ENCODE results near the gene HYOU1. TPM values are rescaled to one million over a fixed set of nuclear protein-coding genes. Genes with fewer than 3 reads are reported as not detected.
A peak's percentile ranks its signal among the peaks of the same experiment; 100 is the strongest.

Gene HYOU1
- polyA plus RNA-seq, 1 of the 3 experiments (the other 2 are of a cell fraction), result 90.8 TPM

DNA sequence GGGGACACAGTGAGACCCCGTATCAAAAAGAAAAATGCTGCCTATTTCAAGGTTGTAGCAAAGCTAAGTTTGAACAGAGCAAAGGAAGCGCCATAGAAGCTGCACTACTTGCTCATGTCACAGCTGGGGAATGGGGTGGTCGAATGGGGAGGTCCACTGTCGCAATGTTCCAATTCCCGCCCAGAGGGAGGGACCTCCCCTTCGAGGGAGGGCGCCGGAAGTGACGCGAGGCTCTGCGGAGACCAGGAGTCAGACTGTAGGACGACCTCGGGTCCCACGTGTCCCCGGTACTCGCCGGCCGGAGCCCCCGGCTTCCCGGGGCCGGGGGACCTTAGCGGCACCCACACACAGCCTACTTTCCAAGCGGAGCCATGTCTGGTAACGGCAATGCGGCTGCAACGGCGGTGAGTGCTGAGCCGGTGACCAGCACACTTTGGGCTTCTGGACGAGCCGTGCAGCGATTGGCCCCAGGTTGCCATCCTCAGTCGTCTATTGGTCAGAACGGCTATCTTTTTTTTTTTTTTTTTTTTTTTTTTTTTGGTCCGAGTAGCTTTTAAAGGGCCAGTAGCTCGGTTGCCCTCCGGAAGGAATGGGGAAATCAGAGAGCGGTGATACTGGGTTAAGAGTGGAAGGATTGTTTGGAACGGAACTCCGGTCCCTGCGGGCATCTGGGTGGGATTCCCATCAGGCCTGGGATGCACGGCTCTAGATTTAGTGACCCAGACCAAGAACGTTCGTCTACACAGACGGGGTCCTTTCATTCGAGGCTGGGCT, 27.8 kb upstream of the HYOU1 start, which contains the start of gene HMBS (continued):
- TF ChIP-seq, protein P1, sequence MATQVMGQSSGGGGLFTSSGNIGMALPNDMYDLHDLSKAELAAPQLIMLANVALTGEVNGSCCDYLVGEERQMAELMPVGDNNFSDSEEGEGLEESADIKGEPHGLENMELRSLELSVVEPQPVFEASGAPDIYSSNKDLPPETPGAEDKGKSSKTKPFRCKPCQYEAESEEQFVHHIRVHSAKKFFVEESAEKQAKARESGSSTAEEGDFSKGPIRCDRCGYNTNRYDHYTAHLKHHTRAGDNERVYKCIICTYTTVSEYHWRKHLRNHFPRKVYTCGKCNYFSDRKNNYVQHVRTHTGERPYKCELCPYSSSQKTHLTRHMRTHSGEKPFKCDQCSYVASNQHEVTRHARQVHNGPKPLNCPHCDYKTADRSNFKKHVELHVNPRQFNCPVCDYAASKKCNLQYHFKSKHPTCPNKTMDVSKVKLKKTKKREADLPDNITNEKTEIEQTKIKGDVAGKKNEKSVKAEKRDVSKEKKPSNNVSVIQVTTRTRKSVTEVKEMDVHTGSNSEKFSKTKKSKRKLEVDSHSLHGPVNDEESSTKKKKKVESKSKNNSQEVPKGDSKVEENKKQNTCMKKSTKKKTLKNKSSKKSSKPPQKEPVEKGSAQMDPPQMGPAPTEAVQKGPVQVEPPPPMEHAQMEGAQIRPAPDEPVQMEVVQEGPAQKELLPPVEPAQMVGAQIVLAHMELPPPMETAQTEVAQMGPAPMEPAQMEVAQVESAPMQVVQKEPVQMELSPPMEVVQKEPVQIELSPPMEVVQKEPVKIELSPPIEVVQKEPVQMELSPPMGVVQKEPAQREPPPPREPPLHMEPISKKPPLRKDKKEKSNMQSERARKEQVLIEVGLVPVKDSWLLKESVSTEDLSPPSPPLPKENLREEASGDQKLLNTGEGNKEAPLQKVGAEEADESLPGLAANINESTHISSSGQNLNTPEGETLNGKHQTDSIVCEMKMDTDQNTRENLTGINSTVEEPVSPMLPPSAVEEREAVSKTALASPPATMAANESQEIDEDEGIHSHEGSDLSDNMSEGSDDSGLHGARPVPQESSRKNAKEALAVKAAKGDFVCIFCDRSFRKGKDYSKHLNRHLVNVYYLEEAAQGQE (IDR thresholded peaks at IDR 0.05; ENCODE audit: low read depth, low read length), result no peak
- TF ChIP-seq, protein P2, sequence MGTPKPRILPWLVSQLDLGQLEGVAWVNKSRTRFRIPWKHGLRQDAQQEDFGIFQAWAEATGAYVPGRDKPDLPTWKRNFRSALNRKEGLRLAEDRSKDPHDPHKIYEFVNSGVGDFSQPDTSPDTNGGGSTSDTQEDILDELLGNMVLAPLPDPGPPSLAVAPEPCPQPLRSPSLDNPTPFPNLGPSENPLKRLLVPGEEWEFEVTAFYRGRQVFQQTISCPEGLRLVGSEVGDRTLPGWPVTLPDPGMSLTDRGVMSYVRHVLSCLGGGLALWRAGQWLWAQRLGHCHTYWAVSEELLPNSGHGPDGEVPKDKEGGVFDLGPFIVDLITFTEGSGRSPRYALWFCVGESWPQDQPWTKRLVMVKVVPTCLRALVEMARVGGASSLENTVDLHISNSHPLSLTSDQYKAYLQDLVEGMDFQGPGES (IDR thresholded peaks at IDR 0.05; ENCODE audit: low read depth, low read length), result peak; percentile 28; the same call in 1 of the 2 replicates
- TF ChIP-seq FOXM1 (IDR thresholded peaks at IDR 0.05; ENCODE audit: low read depth) (no peak), FOXJ3 (CRISPR knock-in tag; IDR thresholded peaks at IDR 0.05) (no peak), POLR2AphosphoS5 (IDR thresholded peaks at IDR 0.05; ENCODE audit: low read depth, low read length) (peak; percentile 90), MXI1 (IDR thresholded peaks at IDR 0.05; ENCODE audit: low read depth, low read length) (peak; percentile 92), RXRA (IDR thresholded peaks at IDR 0.05; ENCODE audit: borderline replicate concordance, low read depth) (no peak), RCOR1 (IDR thresholded peaks at IDR 0.05; ENCODE audit: low read length) (no peak), SMC3 (IDR thresholded peaks at IDR 0.05; ENCODE audit: low read depth, low read length) (no peak), TEAD4 (IDR thresholded peaks at IDR 0.05; ENCODE audit: borderline replicate concordance, insufficient read depth) (no peak)

DNA sequence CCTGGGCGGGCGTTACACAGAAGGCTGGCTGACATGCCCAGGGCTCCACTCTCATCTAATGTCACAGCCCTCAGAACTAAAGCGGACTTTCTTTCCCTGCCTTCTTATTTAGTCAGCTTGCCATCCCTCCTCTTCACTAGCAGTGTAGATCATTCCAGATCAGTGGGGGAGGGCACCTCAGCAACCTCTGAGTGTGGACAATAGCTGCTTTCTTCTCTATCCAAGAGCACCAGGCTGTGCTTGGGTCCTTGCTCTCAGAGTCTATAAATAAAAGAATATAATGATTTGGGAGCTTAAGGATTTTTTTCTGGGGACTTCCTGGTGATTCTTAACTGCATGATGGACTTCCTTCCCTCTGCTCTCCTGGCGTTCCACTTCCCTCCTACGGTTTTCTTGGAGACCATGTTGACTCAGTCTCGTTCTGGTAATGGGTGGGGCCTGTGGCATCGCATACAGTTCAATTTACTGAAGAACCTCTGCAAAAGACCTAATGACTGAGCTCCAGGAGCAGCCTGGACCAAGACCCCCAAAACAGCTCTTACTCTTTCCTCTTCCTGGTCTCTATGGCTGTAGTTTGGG, 24.8 kb upstream of the HYOU1 start:
- Histone ChIP-seq H3K9ac (no peak overlapping the region), H3K79me2 (ENCODE audit: insufficient read depth) (peaks cover 17% of the 10 kb centered on the region), H3K4me2 (no peak overlapping the region), H4K20me1 (ENCODE audit: insufficient read depth) (no peaks in the 10 kb centered on the region), H3K36me3 (replicated peaks in 1 of 2; ENCODE audit: control insufficient read depth in 1 of 2, insufficient read depth in 2 of 2, low read length in 1 of 2) (peaks cover 13 to 46% of the 10 kb centered on the region in 2 experiments), H3K4me1 (ENCODE audit: control insufficient read depth in 1 of 2, insufficient read depth in 2 of 2, low read depth in 1 of 2, low read length in 1 of 2) (peaks cover 7 to 11% of the 10 kb centered on the region in 2 experiments; a peak in 2 of 4 replicates), H3K9me2 (no peaks in the 10 kb centered on the region), H3F3A (replicated peaks; ENCODE audit: insufficient read depth) (peaks cover 24% of the 10 kb centered on the region), H2AFZ (ENCODE audit: low read depth) (no peak overlapping the region), H3K9me3 (no peaks in the 10 kb centered on the region), H3K27ac (ENCODE audit: low read depth in 2 of 2, low read length in 1 of 2) (no peak overlapping the region), H3K27me3 (ENCODE audit: insufficient read depth) (no peaks in the 10 kb centered on the region), H3K4me3 (ENCODE audit: low read depth in 2 of 2, low read length in 1 of 2) (no peak overlapping the region)
- TF ChIP-seq, protein P3, sequence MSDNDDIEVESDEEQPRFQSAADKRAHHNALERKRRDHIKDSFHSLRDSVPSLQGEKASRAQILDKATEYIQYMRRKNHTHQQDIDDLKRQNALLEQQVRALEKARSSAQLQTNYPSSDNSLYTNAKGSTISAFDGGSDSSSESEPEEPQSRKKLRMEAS (IDR thresholded peaks at IDR 0.05; ENCODE audit: low read depth), result no peak
- TF ChIP-seq, protein P2 (IDR thresholded peaks at IDR 0.05; ENCODE audit: low read depth, low read length), result no peak
- TF ChIP-seq, protein P4, sequence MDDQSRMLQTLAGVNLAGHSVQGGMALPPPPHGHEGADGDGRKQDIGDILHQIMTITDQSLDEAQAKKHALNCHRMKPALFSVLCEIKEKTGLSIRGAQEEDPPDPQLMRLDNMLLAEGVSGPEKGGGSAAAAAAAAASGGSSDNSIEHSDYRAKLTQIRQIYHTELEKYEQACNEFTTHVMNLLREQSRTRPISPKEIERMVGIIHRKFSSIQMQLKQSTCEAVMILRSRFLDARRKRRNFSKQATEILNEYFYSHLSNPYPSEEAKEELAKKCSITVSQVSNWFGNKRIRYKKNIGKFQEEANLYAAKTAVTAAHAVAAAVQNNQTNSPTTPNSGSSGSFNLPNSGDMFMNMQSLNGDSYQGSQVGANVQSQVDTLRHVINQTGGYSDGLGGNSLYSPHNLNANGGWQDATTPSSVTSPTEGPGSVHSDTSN (IDR thresholded peaks at IDR 0.05), result no peak
- TF ChIP-seq TEAD4 (IDR thresholded peaks at IDR 0.05; ENCODE audit: borderline replicate concordance, insufficient read depth) (no peak), ELF1 (IDR thresholded peaks at IDR 0.05) (no peak)
- TF ChIP-seq, protein P5, sequence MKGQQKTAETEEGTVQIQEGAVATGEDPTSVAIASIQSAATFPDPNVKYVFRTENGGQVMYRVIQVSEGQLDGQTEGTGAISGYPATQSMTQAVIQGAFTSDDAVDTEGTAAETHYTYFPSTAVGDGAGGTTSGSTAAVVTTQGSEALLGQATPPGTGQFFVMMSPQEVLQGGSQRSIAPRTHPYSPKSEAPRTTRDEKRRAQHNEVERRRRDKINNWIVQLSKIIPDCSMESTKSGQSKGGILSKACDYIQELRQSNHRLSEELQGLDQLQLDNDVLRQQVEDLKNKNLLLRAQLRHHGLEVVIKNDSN (IDR thresholded peaks at IDR 0.05; ENCODE audit: borderline replicate concordance, low read depth), result no peak
- TF ChIP-seq, protein P1 (IDR thresholded peaks at IDR 0.05; ENCODE audit: low read depth, low read length), result no peak
- ChIA-PET CTCF (interaction anchor here (0.8 to 1.7 kb wide), 4 partner anchors 10 to 50 kb away, joined by 3 to 4 read pairs (median 4); a partner anchor contains a TSS), POLR2A (interaction anchor here (1.2 kb wide), 1 partner anchor 13 kb away, joined by 3 read pairs; no protein-coding TSS in a partner anchor)
- 87% methylated on average over 7 of the region's 7 CpGs for WGBS (ENCODE audit: low lambda C conversion rate)
- no peak for DNase-seq
